ENCODE measurements around the gene STXBP5. TPM values are rescaled to one million over a fixed set of nuclear protein-coding genes. Genes with fewer than 3 reads are reported as not detected.

STXBP5 gene
- total RNA-seq, 4 donors from 2014 or later: 26.9 to 45.9 (median 29.3) TPM

DNA sequence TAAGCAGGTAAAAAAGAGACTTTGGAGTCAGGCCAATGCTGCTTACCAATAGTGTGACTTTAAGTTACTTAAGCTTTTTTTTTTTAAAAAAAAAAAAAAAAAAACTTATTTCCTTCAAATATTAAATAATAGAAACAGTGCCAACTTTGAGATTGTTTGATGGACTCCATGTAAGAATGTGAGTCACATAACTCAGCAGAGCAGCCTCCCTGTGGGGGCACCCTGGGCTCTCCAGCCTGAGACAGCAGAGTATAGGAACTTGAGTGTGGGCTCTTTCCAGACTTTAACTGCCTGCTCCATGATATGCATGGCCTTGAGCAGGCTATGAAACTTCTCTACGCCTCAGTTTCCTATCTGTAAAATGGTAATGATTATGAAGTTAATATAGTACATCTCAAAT is 190.9 kb downstream of the STXBP5 start:
- Histone ChIP-seq H3K36me3 (no peaks in the 10 kb centered on the region), H3K4me3 (replicated peaks in 1 of 3) (no peak overlapping the region), H3K9me3 (no peaks in the 10 kb centered on the region), H3K4me1 (no peaks in the 10 kb centered on the region), H3K27ac (no peak overlapping the region), H3K27me3 (no peaks in the 10 kb centered on the region)
- TF ChIP-seq POLR2A (IDR thresholded peaks at IDR 0.05): no peak
- TF ChIP-seq CTCF (IDR thresholded peaks at IDR 0.05): no peak
- intact Hi-C loops (cut with DNase I): no loop called here
- no peak for DNase-seq
- WGBS, 2 donors: 91 to 97% methylated on average over 1 of the region's 1 CpG

DNA sequence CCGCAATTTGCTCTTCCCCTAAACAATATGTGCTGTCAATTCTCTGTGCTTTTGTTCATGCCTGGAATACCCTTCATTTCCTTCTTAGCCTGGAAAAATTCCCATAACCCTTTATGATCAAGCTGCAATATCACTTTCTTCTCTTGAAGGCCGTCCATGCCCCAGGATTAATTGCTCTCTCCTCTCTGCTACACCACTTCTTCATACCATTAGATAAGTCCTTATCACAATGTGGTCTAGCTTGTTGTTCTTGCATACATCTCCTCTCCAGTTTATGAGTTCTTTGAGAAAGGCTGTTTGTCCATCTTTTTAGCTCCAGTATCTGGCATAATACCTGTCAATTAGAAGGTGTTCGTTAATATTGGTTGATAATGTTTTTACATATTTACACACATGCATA is 193.1 kb downstream of the STXBP5 start:
- Histone ChIP-seq H3K27me3 (no peaks in the 10 kb centered on the region), H3K4me1 (no peaks in the 10 kb centered on the region), H3K4me3 (replicated peaks in 1 of 3) (no peak overlapping the region), H3K9me3 (no peaks in the 10 kb centered on the region), H3K36me3 (no peaks in the 10 kb centered on the region), H3K27ac (no peak overlapping the region)
- 86 to 87% methylated on average over 3 of the region's 3 CpGs for whole genome bisulfite sequencing, 2 donors
- intact Hi-C loops (cut with DNase I): no loop called here
- no peak for DNase-seq
- no peak for TF ChIP-seq POLR2A (IDR thresholded peaks at IDR 0.05)
- TF ChIP-seq CTCF (IDR thresholded peaks at IDR 0.05): no peak

- intact Hi-C loops (cut with DNase I): no loop called here
Observed at GRCh38 chr6:147400968-147401367, 196.8 kb downstream of the STXBP5 start.

GRCh38 chr6:147401779-147402178 is 197.6 kb downstream of the STXBP5 start:
- Histone ChIP-seq H3K4me1 (no peaks in the 10 kb centered on the region), H3K27ac (no peak overlapping the region), H3K36me3 (no peaks in the 10 kb centered on the region), H3K4me3 (replicated peaks in 1 of 3) (no peak overlapping the region), H3K27me3 (no peaks in the 10 kb centered on the region), H3K9me3 (no peaks in the 10 kb centered on the region)
- WGBS, 2 donors: 92 to 94% methylated on average over 5 of the region's 5 CpGs
- no peak for DNase-seq
- intact Hi-C loops (cut with DNase I): no loop called here
- TF ChIP-seq POLR2A (IDR thresholded peaks at IDR 0.05) (no peak), CTCF (IDR thresholded peaks at IDR 0.05) (no peak)

More at GRCh38 chr6:147400968-147401367, 196.8 kb downstream of the STXBP5 start:
- no peak overlapping the region for H3K27ac ChIP-seq
- no peaks in the 10 kb centered on the region for H3K4me1 ChIP-seq
- no peaks in the 10 kb centered on the region for H3K27me3 ChIP-seq
- H3K9me3 ChIP-seq: no peaks in the 10 kb centered on the region
- no peaks in the 10 kb centered on the region for H3K36me3 ChIP-seq
- DNase-seq: no peak
- TF ChIP-seq POLR2A (IDR thresholded peaks at IDR 0.05) (no peak), CTCF (IDR thresholded peaks at IDR 0.05) (no peak)
- H3K4me3 ChIP-seq (replicated peaks in 1 of 3): no peak overlapping the region

DNA sequence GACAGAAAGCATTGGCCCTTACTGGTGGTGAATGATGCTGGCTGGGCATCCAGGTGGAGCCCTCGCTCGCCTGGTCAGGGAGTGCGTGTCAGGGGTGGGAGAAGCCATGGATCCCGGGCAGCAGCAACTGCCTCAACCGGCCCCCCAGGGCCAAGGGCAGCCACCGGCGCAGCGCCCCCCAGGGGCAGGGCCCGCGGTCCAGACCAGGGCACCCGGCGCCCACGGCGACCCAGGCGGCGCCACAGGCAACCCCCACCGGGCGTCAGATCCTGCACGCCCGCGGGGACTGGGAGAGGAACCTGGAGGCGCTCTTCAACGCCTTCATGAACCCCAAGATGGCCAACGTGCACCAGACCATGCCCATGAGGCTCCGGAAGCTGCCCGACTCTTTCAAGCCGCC is 202.6 kb downstream of the STXBP5 start:
- no peak overlapping the region for H3K4me3 ChIP-seq (replicated peaks in 1 of 3)
- H3K9me3 ChIP-seq: no peaks in the 10 kb centered on the region
- intact Hi-C loops (cut with DNase I): no loop called here
- no peak overlapping the region for H3K27ac ChIP-seq
- H3K27me3 ChIP-seq: no peaks in the 10 kb centered on the region
- H3K36me3 ChIP-seq: no peaks in the 10 kb centered on the region
- TF ChIP-seq CTCF (IDR thresholded peaks at IDR 0.05) (no peak), POLR2A (IDR thresholded peaks at IDR 0.05) (no peak)
- no peak for DNase-seq
- WGBS, 2 donors: 93 to 97% methylated on average over 12 to 23 of the region's 27 CpGs
- no peaks in the 10 kb centered on the region for H3K4me1 ChIP-seq

Data from thyroid gland (tissue), 4 donors.